Right atrium auricular region (tissue), 2 donors: Measurements from ENCODE around the gene RHOT2. TPM values are rescaled to one million over a fixed set of nuclear protein-coding genes. Genes with fewer than 3 reads are reported as not detected.

Source experiments
- DNase-seq: peaks from one replicate; pipeline ENCODE4 v3.0.0-alpha.2; 2019; ENCODE audit warnings: low spot score
- H3K27ac ChIP-seq, 2 donors: fragments of 200-600 bp; sonication (generic); 1 replicate in 1 of 2; 2 replicates in 1 of 2; pipeline ENCODE4 v1.5.1; 2016 to 2019
- H3K27me3 ChIP-seq, 2 donors: fragments of 200-600 bp; sonication (generic); one replicate each; pipeline versions ENCODE4 v1.5.1 to v1.6.0; 2017 to 2019
- H3K36me3 ChIP-seq: fragments of 200-600 bp; sonication (generic); one replicate; pipeline ENCODE4 v1.5.1; 2016
- H3K4me1 ChIP-seq, 2 donors: fragments of 200-600 bp; sonication (generic); one replicate each; pipeline versions ENCODE4 v1.5.1 to v1.6.0; 2017 to 2019
- H3K4me3 ChIP-seq, 2 donors: fragments of 200-600 bp; sonication (generic); 1 replicate in 1 of 2; 2 replicates in 1 of 2; pipeline ENCODE4 v1.5.1; 2017 to 2019; ENCODE audit warnings: mild to moderate bottlenecking in 1 of 2, moderate library complexity in 1 of 2
- H3K9me3 ChIP-seq, 2 donors: fragments of 200-600 bp; sonication (generic); one replicate each; pipeline ENCODE4 v1.5.1; 2019
- total RNA-seq, 2 donors: library from RNA; depleted of rRNA; stranded (reverse); fragments of >200 nt; gene quantifications; one replicate each; pipeline ENCODE4 v1.1.0, GENCODE V29; 2016
- TF ChIP-seq, protein P1 (sequence below), 2 donors: fragments of 200-600 bp; sonication (generic); IDR thresholded peaks; one replicate each; pipeline ENCODE4 v1.5.1; 2019; ENCODE audit warnings: antibody characterized with exemption in 2 of 2

The RHOT2 gene
- total RNA-seq, 2 donors from 2014 or later = 37.8 to 42.8 TPM

DNA sequence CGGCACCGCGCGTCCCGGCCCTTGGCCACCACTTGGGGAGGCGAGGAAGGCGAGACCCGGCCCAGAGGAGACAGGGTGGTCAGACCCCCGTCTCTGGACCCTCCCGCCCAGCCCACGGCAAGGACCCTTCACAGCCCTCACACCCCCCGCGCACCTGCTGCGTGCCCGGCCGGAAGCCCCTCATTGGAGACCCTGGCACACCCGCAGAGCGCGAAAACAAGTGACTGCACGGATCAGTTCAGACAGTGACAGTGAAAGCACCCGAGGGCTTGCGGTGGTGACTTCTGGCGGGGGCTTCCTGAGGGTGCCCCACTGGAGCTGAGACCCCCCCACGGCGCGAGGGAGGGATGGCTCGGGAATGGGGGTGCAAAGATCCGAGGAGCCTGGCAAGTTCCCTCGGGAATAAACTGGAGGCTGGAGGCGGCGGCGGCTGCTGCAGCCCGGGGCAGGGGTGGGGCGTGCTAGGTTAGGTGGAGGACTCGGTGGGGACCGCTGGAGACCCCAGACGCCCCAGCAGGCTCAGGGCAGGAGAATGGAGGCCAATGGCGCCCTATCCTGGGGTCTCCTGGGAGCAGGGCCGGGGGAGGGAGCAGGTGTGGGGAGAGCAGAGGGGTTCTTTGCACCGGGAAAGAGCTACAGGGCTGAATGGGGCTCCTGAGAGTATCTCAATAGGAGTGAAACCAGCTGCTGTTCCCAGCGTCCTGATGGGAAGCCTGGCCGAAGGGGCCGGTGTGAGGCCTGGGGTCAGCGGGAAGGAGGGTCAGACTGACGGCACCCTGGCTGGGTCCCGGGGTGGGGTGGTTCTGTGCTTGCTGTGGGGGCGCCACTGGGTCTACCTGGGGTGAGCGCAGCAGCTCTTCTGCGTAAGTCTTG is 38.5 kb downstream of the RHOT2 start:
- no peaks in the 10 kb centered on the region for H3K9me3 ChIP-seq
- no peak for DNase-seq
- peaks cover 0 to 30% of the 10 kb centered on the region in 2 donors for H3K4me1 ChIP-seq
- TF ChIP-seq, protein P1, sequence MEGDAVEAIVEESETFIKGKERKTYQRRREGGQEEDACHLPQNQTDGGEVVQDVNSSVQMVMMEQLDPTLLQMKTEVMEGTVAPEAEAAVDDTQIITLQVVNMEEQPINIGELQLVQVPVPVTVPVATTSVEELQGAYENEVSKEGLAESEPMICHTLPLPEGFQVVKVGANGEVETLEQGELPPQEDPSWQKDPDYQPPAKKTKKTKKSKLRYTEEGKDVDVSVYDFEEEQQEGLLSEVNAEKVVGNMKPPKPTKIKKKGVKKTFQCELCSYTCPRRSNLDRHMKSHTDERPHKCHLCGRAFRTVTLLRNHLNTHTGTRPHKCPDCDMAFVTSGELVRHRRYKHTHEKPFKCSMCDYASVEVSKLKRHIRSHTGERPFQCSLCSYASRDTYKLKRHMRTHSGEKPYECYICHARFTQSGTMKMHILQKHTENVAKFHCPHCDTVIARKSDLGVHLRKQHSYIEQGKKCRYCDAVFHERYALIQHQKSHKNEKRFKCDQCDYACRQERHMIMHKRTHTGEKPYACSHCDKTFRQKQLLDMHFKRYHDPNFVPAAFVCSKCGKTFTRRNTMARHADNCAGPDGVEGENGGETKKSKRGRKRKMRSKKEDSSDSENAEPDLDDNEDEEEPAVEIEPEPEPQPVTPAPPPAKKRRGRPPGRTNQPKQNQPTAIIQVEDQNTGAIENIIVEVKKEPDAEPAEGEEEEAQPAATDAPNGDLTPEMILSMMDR (IDR thresholded peaks at IDR 0.05) = no peak
- no peaks in the 10 kb centered on the region for H3K36me3 ChIP-seq
- peak overlapping the region in 1 of 2 donors; percentile 31 for H3K4me3 ChIP-seq
- peaks cover 12 to 61% of the 10 kb centered on the region in 2 donors for H3K27me3 ChIP-seq
- no peak overlapping the region for H3K27ac ChIP-seq

GRCh38 chr16:707062-707538 is 39.2 kb downstream of the RHOT2 start:
- no peak for DNase-seq
- H3K36me3 ChIP-seq = no peaks in the 10 kb centered on the region
- H3K9me3 ChIP-seq = no peaks in the 10 kb centered on the region
- H3K4me1 ChIP-seq = peaks cover 0 to 36% of the 10 kb centered on the region in 2 donors
- no peak overlapping the region for H3K27ac ChIP-seq
- TF ChIP-seq, protein P1 (IDR thresholded peaks at IDR 0.05) = no peak
- no peak overlapping the region for H3K4me3 ChIP-seq
- H3K27me3 ChIP-seq = peaks cover 12 to 56% of the 10 kb centered on the region in 2 donors

- Histone ChIP-seq H3K36me3 (no peaks in the 10 kb centered on the region), H3K27ac (no peak overlapping the region), H3K4me1 (peaks cover 0 to 36% of the 10 kb centered on the region in 2 donors), H3K4me3 (no peak overlapping the region), H3K27me3 (peaks cover 12 to 51% of the 10 kb centered on the region in 2 donors), H3K9me3 (no peaks in the 10 kb centered on the region)
- TF ChIP-seq, protein P1 (IDR thresholded peaks at IDR 0.05) = no peak
- DNase-seq = no peak
Measured at GRCh38 chr16:708019-708418, 40.1 kb downstream of the RHOT2 start.

GRCh38 chr16:708959-709358 is 41.0 kb downstream of the RHOT2 start:
- Histone ChIP-seq H3K4me3 (no peak overlapping the region), H3K27me3 (peaks cover 12 to 47% of the 10 kb centered on the region in 2 donors), H3K27ac (no peak overlapping the region), H3K36me3 (no peaks in the 10 kb centered on the region), H3K4me1 (peaks cover 0 to 36% of the 10 kb centered on the region in 2 donors), H3K9me3 (no peaks in the 10 kb centered on the region)
- no peak for DNase-seq
- TF ChIP-seq, protein P1 (IDR thresholded peaks at IDR 0.05) = no peak

DNA sequence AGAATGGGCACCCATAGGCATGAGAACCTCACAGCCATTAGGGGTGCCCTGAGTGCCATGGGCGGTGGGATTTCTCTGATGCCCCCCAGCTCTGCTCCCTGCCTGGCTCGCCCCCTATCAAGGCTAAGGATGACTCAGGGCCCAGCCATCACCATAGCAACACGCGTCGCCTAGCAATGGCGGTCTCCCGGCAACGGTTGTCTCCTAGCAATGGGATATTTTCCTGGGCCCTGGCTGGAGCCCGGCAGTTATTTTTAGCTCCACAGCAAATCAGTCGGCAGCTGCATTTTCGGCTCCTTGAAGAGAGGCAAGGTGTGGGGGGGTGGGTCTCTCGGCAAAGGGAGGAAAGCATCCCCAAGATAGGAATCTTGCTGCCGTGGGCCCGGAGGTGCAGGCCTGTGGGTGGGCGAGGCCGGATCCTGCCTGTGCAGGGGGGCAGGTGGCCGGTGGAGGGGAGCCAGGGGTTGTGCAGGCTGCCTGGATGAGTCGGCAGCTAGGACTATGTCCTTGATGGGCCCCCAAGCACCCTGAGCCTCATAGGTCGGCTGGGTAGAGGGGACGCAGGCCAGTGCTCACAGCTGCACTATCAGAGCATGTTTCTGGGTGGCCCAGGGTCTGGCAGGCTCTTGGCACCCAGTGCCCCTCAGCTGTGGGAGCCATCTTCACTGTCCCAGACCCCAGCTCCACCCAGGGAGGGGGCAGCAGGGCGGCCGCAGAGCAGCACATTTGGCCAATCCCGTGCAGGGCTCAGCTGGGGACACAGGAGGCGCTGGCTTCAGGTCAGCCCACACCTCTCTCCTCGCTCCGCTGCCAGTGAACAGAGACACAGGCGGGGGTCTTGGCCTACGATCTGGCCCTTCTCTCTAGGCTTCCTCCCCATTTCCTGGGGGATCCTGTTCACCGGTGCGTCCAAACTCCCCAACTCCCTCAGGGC is 41.9 kb downstream of the RHOT2 start:
- H3K27ac ChIP-seq = no peak overlapping the region
- peaks cover 0 to 45% of the 10 kb centered on the region in 2 donors for H3K4me1 ChIP-seq
- H3K27me3 ChIP-seq = peaks cover 12 to 38% of the 10 kb centered on the region in 2 donors
- DNase-seq = no peak
- TF ChIP-seq, protein P1 (IDR thresholded peaks at IDR 0.05) = no peak
- no peaks in the 10 kb centered on the region for H3K36me3 ChIP-seq
- no peak overlapping the region for H3K4me3 ChIP-seq
- no peaks in the 10 kb centered on the region for H3K9me3 ChIP-seq
